Panc1 (cell line): ENCODE results near the gene LDAF1. TPM values are rescaled to one million over a fixed set of nuclear protein-coding genes. Genes with fewer than 3 reads are reported as not detected.

Experiments
- ATAC-seq: fragments of 200-7000 bp; cut with Tn5 transposase; 2 replicates; pipeline ENCODE4 v1.9.1; 2020; ENCODE audit warnings: mild to moderate bottlenecking, moderate library complexity
- BruUV-seq: library from RNA; stranded (reverse); fragments of 400-500 nt; replicated peaks from 2 replicates; lab custom pipeline; 2021; lab: Mats Ljungman, UMichigan
- CTCF ChIA-PET: fragments of 300-600 bp; sonication (Branson Sonifier 250); formaldehyde crosslinking; loops from one replicate; lab custom pipeline; 2022; ENCODE audit warnings: antibody characterized with exemption; lab: Charles Lee
- POLR2A ChIA-PET: fragments of 300-600 bp; sonication (Branson Sonifier 250); formaldehyde crosslinking; loops from one replicate; lab custom pipeline; 2022; ENCODE audit warnings: antibody characterized with exemption; lab: Charles Lee
- DNase-seq: peaks from one replicate; pipeline ENCODE4 v3.0.0-alpha.2; 2010; ENCODE audit warnings: low read depth, low spot score
- H3K27ac ChIP-seq: 2 replicates; pipeline ENCODE4 v1.5.1; 2011; ENCODE audit warnings: mild to moderate bottlenecking, low read length, inconsistent platforms
- H3K27me3 ChIP-seq: fragments of 200-500 bp; sonication (Bioruptor generic); 2 replicates; pipeline ENCODE4 v1.6.0; 2014; ENCODE audit warnings: low read length, inconsistent platforms; ENCODE audit not compliant: control insufficient read depth, insufficient read depth
- H3K36me3 ChIP-seq: fragments of 200-500 bp; sonication (Bioruptor generic); 2 replicates; pipeline ENCODE4 v1.5.1; 2014; ENCODE audit warnings: inconsistent platforms, mild to moderate bottlenecking, low read length, moderate library complexity; ENCODE audit not compliant: control insufficient read depth, insufficient read depth
- H3K4me1 ChIP-seq: 2 replicates; pipeline ENCODE4 v1.5.1; 2011; ENCODE audit warnings: inconsistent platforms, mild to moderate bottlenecking, low read length, moderate library complexity; ENCODE audit not compliant: control insufficient read depth, insufficient read depth
- H3K4me3 ChIP-seq, 2 experiments: 2 replicates each; pipeline ENCODE4 v1.5.1; 2011 to 2012; ENCODE audit warnings: low read depth in 2 of 2, low read length in 2 of 2, mild to moderate bottlenecking in 2 of 2, inconsistent platforms in 1 of 2, moderate library complexity in 1 of 2
- H3K9me3 ChIP-seq: fragments of 200-500 bp; sonication (Bioruptor generic); 2 replicates; pipeline ENCODE4 v1.5.1; 2014; ENCODE audit warnings: low read depth, mild to moderate bottlenecking, inconsistent platforms, low read length, moderate library complexity; ENCODE audit not compliant: control insufficient read depth, insufficient read depth
- POLR2AphosphoS5 ChIP-seq: IDR thresholded peaks from 2 replicates; pipeline ENCODE4 v1.6.1; 2012; ENCODE audit warnings: mild to moderate bottlenecking, low read depth, low read length, moderate library complexity
- SIN3A ChIP-seq: IDR thresholded peaks from 2 replicates; pipeline ENCODE4 v1.6.1; 2012; ENCODE audit warnings: low read depth, mild to moderate bottlenecking, low read length, moderate library complexity, borderline replicate concordance; ENCODE audit not compliant: insufficient read depth
- TCF7L2 ChIP-seq: IDR thresholded peaks from 2 replicates; pipeline ENCODE4 v1.6.1; 2011; ENCODE audit warnings: mild to moderate bottlenecking, low read depth, low read length, inconsistent platforms
- in situ Hi-C: cut with HindIII; loops from 2 replicates; pipeline ENCODE4 v1.10.0; 2016; ENCODE audit warnings: low sequenced_read_pairs, low pct_unique_long_range_greater_than_20kb
- intact Hi-C: fragments of 100-400 bp; cut with micrococcal nuclease; formaldehyde crosslinking; loops from one replicate; pipeline ENCODE4 v1.10.0; 2022; ENCODE audit not compliant: unreplicated experiment
- total RNA-seq: library from RNA; stranded (reverse); gene quantifications from one replicate; pipeline ENCODE4 v1.2.1, GENCODE V29; 2021; ENCODE audit not compliant: unreplicated experiment
- TF ChIP-seq, protein P1 (sequence below): fragments of 450-650 bp; IDR thresholded peaks from 2 replicates; pipeline ENCODE4 v1.5.1; 2017; ENCODE audit warnings: mild to moderate bottlenecking
- TF ChIP-seq, protein P2 (sequence below), 2 experiments: IDR thresholded peaks; 2 replicates each; pipeline ENCODE4 v1.6.1; 2011 to 2012; ENCODE audit warnings: low read depth in 2 of 2, control low read depth in 1 of 2, low read length in 1 of 2, mild to moderate bottlenecking in 1 of 2, moderate library complexity in 1 of 2; ENCODE audit not compliant: insufficient read depth in 1 of 2

Gene LDAF1
- total RNA-seq, 1 experiment from 2014 or later = 15.2 TPM

DNA sequence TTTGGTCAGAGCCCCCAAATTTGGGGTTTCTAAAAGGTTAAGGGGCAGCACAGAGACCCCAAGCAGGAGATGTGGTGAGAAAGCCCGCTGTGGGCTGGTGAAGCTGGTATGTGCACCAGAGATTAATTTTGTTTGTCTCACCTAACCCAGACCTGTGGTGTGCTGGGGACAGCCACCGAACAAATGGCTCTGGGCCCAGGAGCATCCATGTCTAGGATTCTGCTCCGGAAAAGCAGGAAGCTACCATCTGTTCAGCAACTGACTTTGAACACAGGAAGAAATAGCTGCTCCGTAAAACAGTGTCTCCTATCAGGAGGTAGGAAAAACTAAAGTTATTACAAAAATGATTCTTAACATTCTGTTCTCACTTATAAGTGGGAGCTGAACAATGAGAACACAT is 55.6 kb downstream of the LDAF1 start:
- Histone ChIP-seq H3K36me3 (no peaks in the 10 kb centered on the region), H3K27me3 (no peaks in the 10 kb centered on the region; the same call in none of the 2 replicates), H3K4me3 (no peak overlapping the region), H3K27ac (no peak overlapping the region), H3K4me1 (no peaks in the 10 kb centered on the region), H3K9me3 (no peaks in the 10 kb centered on the region)
- in situ Hi-C loops = no loop called here
- TF ChIP-seq, protein P1, sequence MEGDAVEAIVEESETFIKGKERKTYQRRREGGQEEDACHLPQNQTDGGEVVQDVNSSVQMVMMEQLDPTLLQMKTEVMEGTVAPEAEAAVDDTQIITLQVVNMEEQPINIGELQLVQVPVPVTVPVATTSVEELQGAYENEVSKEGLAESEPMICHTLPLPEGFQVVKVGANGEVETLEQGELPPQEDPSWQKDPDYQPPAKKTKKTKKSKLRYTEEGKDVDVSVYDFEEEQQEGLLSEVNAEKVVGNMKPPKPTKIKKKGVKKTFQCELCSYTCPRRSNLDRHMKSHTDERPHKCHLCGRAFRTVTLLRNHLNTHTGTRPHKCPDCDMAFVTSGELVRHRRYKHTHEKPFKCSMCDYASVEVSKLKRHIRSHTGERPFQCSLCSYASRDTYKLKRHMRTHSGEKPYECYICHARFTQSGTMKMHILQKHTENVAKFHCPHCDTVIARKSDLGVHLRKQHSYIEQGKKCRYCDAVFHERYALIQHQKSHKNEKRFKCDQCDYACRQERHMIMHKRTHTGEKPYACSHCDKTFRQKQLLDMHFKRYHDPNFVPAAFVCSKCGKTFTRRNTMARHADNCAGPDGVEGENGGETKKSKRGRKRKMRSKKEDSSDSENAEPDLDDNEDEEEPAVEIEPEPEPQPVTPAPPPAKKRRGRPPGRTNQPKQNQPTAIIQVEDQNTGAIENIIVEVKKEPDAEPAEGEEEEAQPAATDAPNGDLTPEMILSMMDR = no peak
- no peak for TF ChIP-seq POLR2AphosphoS5
- no peak for TF ChIP-seq SIN3A
- no peak for TF ChIP-seq TCF7L2
- TF ChIP-seq, protein P2, sequence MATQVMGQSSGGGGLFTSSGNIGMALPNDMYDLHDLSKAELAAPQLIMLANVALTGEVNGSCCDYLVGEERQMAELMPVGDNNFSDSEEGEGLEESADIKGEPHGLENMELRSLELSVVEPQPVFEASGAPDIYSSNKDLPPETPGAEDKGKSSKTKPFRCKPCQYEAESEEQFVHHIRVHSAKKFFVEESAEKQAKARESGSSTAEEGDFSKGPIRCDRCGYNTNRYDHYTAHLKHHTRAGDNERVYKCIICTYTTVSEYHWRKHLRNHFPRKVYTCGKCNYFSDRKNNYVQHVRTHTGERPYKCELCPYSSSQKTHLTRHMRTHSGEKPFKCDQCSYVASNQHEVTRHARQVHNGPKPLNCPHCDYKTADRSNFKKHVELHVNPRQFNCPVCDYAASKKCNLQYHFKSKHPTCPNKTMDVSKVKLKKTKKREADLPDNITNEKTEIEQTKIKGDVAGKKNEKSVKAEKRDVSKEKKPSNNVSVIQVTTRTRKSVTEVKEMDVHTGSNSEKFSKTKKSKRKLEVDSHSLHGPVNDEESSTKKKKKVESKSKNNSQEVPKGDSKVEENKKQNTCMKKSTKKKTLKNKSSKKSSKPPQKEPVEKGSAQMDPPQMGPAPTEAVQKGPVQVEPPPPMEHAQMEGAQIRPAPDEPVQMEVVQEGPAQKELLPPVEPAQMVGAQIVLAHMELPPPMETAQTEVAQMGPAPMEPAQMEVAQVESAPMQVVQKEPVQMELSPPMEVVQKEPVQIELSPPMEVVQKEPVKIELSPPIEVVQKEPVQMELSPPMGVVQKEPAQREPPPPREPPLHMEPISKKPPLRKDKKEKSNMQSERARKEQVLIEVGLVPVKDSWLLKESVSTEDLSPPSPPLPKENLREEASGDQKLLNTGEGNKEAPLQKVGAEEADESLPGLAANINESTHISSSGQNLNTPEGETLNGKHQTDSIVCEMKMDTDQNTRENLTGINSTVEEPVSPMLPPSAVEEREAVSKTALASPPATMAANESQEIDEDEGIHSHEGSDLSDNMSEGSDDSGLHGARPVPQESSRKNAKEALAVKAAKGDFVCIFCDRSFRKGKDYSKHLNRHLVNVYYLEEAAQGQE (IDR thresholded peaks at IDR 0.05; ENCODE audit: insufficient read depth in 1 of 2, low read depth in 2 of 2, low read length in 1 of 2) = no peak
- POLR2A ChIA-PET = no interaction called here
- ATAC-seq = no peak
- intact Hi-C loops = no loop called here
- BruUV-seq = no TSS peak
- DNase-seq = no peak
- CTCF ChIA-PET = interaction anchor here (1.1 kb wide), 1 partner anchor 47 kb away, joined by 8 read pairs; no protein-coding TSS in a partner anchor

DNA sequence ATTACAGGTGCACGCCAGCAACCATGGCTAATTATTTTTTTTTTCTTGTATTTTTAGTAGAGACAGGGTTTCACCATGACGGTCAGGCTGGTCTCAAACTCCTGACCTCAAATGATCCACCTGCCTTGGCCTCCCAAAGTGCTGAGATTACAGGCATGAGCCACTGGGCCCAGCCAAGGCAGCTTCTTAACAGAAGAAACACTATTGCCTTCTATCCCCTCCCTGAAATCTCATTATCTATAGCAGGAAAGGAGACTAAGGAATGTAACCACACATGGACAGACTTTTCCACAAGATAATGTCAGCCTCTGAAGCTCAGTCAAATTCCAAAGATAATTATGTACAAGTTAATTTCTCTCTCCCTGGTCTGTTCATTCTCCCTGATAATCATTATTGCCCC is 58.6 kb downstream of the LDAF1 start:
- no peak for ATAC-seq
- no peaks in the 10 kb centered on the region; the same call in 1 of the 2 replicates for H3K27me3 ChIP-seq
- TF ChIP-seq, protein P2 (IDR thresholded peaks at IDR 0.05; ENCODE audit: insufficient read depth in 1 of 2, low read depth in 2 of 2, low read length in 1 of 2) = no peak
- TF ChIP-seq SIN3A = no peak
- TF ChIP-seq POLR2AphosphoS5 = no peak
- TF ChIP-seq, protein P1 = no peak
- TF ChIP-seq TCF7L2 = no peak
- CTCF ChIA-PET = no interaction called here
- in situ Hi-C loops (no loop called here), intact Hi-C loops (no loop called here)
- DNase-seq = no peak
- BruUV-seq = no TSS peak
- no peak overlapping the region for H3K27ac ChIP-seq
- H3K4me3 ChIP-seq = no peak overlapping the region
- H3K4me1 ChIP-seq = no peaks in the 10 kb centered on the region
- H3K9me3 ChIP-seq = no peaks in the 10 kb centered on the region
- POLR2A ChIA-PET = interaction anchor here (0.6 kb wide), 1 partner anchor 1247 kb away, joined by 5 read pairs; no protein-coding TSS in a partner anchor
- no peaks in the 10 kb centered on the region for H3K36me3 ChIP-seq
